HT-29 (cell line): Measurements from ENCODE around the gene UBE3A. TPM values are rescaled to one million over a fixed set of nuclear protein-coding genes. Genes with fewer than 3 reads are reported as not detected.
A peak's percentile ranks its signal among the peaks of the same experiment; 100 is the strongest.
"Not testable (repeated sequence)": the region's sequence is repeated elsewhere in the genome, so short reads cannot be mapped to it uniquely, and the experiment has no call there.

ENCODE experiments used
- DNase-seq: peaks from one replicate; pipeline ENCODE4 v3.0.0-alpha.2; 2015; ENCODE audit warnings: low spot score
- total RNA-seq: library from RNA; depleted of rRNA; stranded (reverse); fragments of >200 nt; shearing (Covaris generic); gene quantifications from 2 replicates; pipeline ENCODE4 v1.2.3, GENCODE V29; 2014

The UBE3A gene
- total RNA-seq, 1 experiment from 2014 or later: 105 TPM

- DNase-seq: peak; percentile 67
Measured at GRCh38 chr15:25437777-25438600, 835 bp downstream of the UBE3A start.

- DNase-seq: no peak
Measured at GRCh38 chr15:25436707-25437106, 2.1 kb downstream of the UBE3A start.

GRCh38 chr15:25435474-25436243 is 3.2 kb downstream of the UBE3A start:
- no peak for DNase-seq

- DNase-seq: no peak
Measured at GRCh38 chr15:25433118-25433865, 5.5 kb downstream of the UBE3A start.

GRCh38 chr15:25431836-25432561 is 6.8 kb downstream of the UBE3A start:
- DNase-seq: no peak

- DNase-seq: no peak
Measured at GRCh38 chr15:25427861-25428260, 11.0 kb downstream of the UBE3A start.

GRCh38 chr15:25426896-25427610 is 11.8 kb downstream of the UBE3A start:
- no peak for DNase-seq

- DNase-seq: no peak
Measured at GRCh38 chr15:25424073-25424472, 14.8 kb downstream of the UBE3A start.

GRCh38 chr15:25422021-25422420 is 16.8 kb downstream of the UBE3A start:
- no peak for DNase-seq

GRCh38 chr15:25418202-25418601 is 20.6 kb downstream of the UBE3A start:
- DNase-seq: no peak

GRCh38 chr15:25417604-25418003 is 21.2 kb downstream of the UBE3A start:
- DNase-seq: no peak

- DNase-seq: no peak
Measured at GRCh38 chr15:25416693-25417092, 22.1 kb downstream of the UBE3A start.

GRCh38 chr15:25415707-25416106 is 23.1 kb downstream of the UBE3A start:
- DNase-seq: no peak

- DNase-seq: no peak
Measured at GRCh38 chr15:25415217-25415616, 23.6 kb downstream of the UBE3A start.

GRCh38 chr15:25410649-25411048 is 28.2 kb downstream of the UBE3A start:
- DNase-seq: no peak

GRCh38 chr15:25409731-25410130 is 29.1 kb downstream of the UBE3A start:
- DNase-seq: not testable (repeated sequence)

GRCh38 chr15:25408929-25409328 is 29.9 kb downstream of the UBE3A start:
- DNase-seq: peak; percentile 23

GRCh38 chr15:25408428-25408827 is 30.4 kb downstream of the UBE3A start:
- DNase-seq: no peak

GRCh38 chr15:25407950-25408349 is 30.9 kb downstream of the UBE3A start:
- DNase-seq: no peak

- no peak for DNase-seq
Measured at GRCh38 chr15:25406846-25407245, 32.0 kb downstream of the UBE3A start.

GRCh38 chr15:25406261-25406660 is 32.6 kb downstream of the UBE3A start:
- DNase-seq: no peak
